Activated CD8-positive, alpha-beta memory T cell treated with anti-CD3 and anti-CD28 coated beads, Interleukin-2, amount 10 ng/mL, durations not matched to agents 7 days and 5 days (primary cell): ENCODE measurements around the gene ABO. TPM values are rescaled to one million over a fixed set of nuclear protein-coding genes. Genes with fewer than 3 reads are reported as not detected.

Experiments used
- ATAC-seq: fragments of 150-1000 bp; cut with Tn5 transposase; one replicate; pipeline ENCODE4 v1.10.0; 2021; ENCODE audit warnings: moderate library complexity
- CTCF ChIA-PET: fragments of 350-600 bp; sonication (Branson Sonifier 250); formaldehyde crosslinking; loops from one replicate; lab custom pipeline; 2021; ENCODE audit warnings: antibody characterized with exemption; lab: Charles Lee
- DNase-seq: peaks from one replicate; pipeline ENCODE4 v3.0.0-alpha.2; 2020
- H3K27ac Mint-ChIP-seq: one replicate; pipeline ENCODE4 v1.8.0; 2021; ENCODE audit warnings: mild to moderate bottlenecking, mixed read lengths
- H3K27me3 Mint-ChIP-seq: one replicate; pipeline ENCODE4 v1.8.0; 2021; ENCODE audit warnings: mixed read lengths
- H3K36me3 Mint-ChIP-seq: one replicate; pipeline ENCODE4 v1.8.0; 2021; ENCODE audit warnings: mild to moderate bottlenecking, mixed read lengths
- H3K4me1 Mint-ChIP-seq: one replicate; pipeline ENCODE4 v1.8.0; 2021; ENCODE audit warnings: mixed read lengths
- H3K4me3 Mint-ChIP-seq: one replicate; pipeline ENCODE4 v1.8.0; 2021; ENCODE audit warnings: mild to moderate bottlenecking, moderate library complexity, mixed read lengths
- H3K9me3 Mint-ChIP-seq: one replicate; pipeline ENCODE4 v1.8.0; 2022; ENCODE audit warnings: low read depth, mixed read lengths
- total RNA-seq, 2 experiments: library from RNA; stranded (reverse); gene quantifications; one replicate each; pipeline ENCODE4 v1.2.3, GENCODE V29; 2021

ABO gene
- total RNA-seq, 2 experiments from 2014 or later: not detected

DNA sequence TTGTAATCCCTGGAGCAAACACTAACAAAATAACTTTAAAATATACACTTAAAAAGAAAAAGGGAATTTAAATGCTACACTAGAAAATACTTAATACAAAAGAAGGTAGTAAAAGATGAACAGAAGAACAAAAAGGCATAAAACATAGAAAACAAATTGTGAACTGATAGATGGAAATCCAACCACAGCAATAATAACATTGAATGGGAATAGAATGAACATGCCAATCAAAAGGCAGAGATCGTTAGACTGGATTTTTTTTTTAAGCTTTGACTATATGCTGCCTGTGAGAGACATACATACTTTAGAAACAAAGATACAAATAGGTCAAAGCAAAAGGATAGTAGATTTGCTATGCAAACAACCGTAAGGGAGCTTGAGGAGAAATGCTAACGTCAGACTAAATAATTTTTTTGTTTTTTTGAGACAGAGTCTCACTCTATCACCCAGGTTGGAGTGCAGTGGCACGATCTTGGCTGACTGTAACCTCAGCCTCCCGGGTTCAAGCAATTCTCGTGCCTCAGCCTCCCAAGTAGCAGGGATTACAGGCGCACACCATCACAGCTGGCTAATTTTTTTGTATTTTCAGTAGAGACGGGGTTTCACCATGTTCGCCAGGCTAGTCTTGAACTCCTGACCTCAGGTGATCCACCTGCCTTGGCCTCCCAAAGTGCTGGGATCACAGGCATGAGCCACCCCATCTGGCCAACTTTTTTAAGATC is 6.5 kb downstream of the ABO start:
- Mint-ChIP-seq H3K27me3 (peaks cover 55% of the 10 kb centered on the region), H3K4me1 (no peaks in the 10 kb centered on the region), H3K4me3 (no peak overlapping the region), H3K27ac (no peak overlapping the region), H3K36me3 (no peaks in the 10 kb centered on the region), H3K9me3 (no peaks in the 10 kb centered on the region)
- peak; percentile 12 for DNase-seq
- CTCF ChIA-PET: interaction anchor here (1.0 kb wide), 1 partner anchor 30 kb away, joined by 3 read pairs; no protein-coding TSS in a partner anchor
- no peak for ATAC-seq

DNA sequence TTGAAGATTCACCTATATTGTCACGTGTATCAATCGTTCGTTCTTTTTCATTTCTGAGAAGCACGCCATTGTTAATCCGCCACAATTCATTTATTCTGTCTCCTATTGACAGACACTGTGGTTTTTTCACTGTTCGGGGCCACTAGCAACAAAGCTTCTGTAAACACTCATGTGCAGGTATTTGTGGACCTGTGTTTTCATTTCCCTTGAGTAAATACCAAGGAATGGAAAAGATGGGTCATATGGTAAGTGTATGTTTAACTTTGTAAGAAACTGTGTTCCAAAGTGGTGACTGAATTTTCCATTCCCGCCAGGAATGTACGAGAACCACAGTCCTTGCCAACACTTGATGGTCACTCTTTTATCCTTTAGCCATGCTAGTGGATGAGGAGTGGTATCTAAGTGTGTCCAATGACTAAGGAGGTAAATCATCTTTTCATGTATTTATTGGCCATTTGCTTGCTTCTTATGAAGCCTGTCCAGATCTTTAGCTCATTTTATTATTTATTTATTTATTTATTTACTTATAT is 10.7 kb downstream of the ABO start:
- ATAC-seq: no peak
- H3K9me3 Mint-ChIP-seq: no peaks in the 10 kb centered on the region
- no peak for DNase-seq
- no peaks in the 10 kb centered on the region for H3K4me1 Mint-ChIP-seq
- no peak overlapping the region for H3K27ac Mint-ChIP-seq
- no peak overlapping the region for H3K4me3 Mint-ChIP-seq
- CTCF ChIA-PET: no interaction called here
- H3K36me3 Mint-ChIP-seq: no peaks in the 10 kb centered on the region
- peaks cover 27% of the 10 kb centered on the region for H3K27me3 Mint-ChIP-seq

DNA sequence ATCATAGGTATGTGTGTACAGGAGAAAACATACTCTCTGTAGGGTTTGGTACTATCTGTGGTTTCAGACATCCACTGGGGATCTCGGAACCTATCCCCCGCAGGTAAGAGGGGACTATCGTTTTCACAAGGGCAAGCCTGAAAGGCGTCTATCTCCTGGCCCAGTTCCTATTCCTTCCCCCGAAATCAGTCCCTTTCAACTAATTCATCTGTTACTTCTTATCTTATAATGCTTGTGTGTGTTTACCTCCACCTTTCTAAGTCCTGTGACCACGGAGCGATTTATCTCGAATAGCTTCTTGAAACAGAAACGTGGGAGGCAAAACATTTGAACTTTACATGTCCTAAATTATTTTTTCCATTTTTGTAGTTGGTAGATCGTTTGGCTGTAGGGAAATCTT is 11.4 kb downstream of the ABO start:
- ATAC-seq: no peak
- Mint-ChIP-seq H3K9me3 (no peaks in the 10 kb centered on the region), H3K27ac (no peak overlapping the region), H3K4me3 (no peak overlapping the region), H3K27me3 (peaks cover 22% of the 10 kb centered on the region), H3K4me1 (no peaks in the 10 kb centered on the region), H3K36me3 (no peaks in the 10 kb centered on the region)
- no peak for DNase-seq
- CTCF ChIA-PET: no interaction called here

DNA sequence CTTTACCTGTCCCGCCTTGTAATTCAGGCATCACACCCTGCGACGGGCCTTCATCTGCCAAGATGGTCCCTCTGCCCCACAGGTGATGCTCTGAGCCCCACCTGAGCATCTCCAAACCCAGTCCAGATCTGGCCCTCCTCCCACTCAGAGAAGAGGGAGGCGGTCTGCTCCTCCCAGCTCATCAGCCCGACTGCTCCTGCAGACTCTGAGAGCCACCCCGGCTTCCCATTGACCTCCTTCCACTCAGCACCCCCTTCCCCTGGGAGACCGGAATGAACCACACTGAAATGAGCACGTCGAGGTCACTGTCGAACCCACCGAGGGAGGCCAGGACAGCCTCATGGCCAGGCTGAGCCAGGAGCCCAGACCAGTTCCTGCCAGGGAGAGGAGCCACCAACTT is 12.8 kb downstream of the ABO start:
- Mint-ChIP-seq H3K27ac (no peak overlapping the region), H3K4me3 (no peak overlapping the region), H3K36me3 (no peaks in the 10 kb centered on the region), H3K4me1 (no peaks in the 10 kb centered on the region), H3K27me3 (peaks cover 15% of the 10 kb centered on the region), H3K9me3 (no peaks in the 10 kb centered on the region)
- CTCF ChIA-PET: no interaction called here
- ATAC-seq (no peak), DNase-seq (no peak)

DNA sequence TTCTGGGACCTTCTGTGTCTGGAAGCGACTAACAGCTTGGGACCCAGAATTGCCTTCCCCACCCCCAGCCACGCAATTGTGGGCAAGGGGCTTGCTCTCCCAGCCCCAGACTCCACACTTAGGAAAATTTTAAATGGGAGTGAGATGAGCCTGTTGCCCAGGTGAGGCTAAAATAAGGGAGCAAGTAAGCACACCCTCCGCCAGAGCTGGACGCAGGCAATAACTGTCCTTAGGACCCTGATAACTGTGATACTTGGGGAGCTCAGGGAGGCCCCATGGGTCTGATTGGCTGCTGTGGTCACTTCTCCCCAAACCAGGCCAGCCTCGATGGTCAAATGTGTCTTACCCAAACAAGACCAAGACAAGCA is 13.3 kb downstream of the ABO start:
- Mint-ChIP-seq H3K4me1 (no peaks in the 10 kb centered on the region), H3K27me3 (peaks cover 13% of the 10 kb centered on the region), H3K27ac (no peak overlapping the region), H3K36me3 (no peaks in the 10 kb centered on the region), H3K9me3 (no peaks in the 10 kb centered on the region), H3K4me3 (no peak overlapping the region)
- CTCF ChIA-PET: interaction anchor here (0.7 kb wide), 1 partner anchor 225 kb away, joined by 3 read pairs; no protein-coding TSS in a partner anchor
- ATAC-seq (no peak), DNase-seq (no peak)

DNA sequence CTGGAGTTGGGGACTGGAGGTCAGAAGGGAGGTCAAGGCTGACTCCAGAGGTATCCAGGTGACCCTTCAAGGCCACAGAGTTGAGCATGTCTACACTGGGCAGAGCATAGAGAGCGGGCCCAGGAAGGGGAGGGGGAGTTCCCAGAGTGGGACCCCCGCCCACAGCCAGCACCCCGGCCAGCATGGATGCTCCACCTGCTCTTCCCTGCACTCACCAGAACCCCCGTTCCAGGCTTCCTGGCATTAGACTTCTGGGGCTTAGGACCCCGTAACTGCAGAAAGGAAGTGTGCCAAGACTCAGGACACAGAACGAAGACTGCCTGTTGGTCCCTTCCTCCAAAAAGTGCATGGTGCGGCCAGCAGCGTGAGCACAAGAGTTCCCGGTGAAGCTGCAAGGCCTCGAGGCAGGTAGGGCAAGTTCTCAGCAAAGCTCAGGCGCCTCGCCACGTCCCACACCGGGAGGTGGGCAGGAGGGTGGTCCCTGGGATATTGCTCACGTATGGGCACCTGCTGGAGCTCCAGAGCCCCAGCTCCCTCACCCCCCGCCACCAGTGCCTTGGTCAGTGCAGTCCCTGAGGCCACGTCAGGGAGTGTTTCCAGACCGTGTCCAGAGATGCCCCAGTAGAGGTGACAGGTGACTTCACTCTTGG is 13.8 kb downstream of the ABO start:
- no peak overlapping the region for H3K27ac Mint-ChIP-seq

DNA sequence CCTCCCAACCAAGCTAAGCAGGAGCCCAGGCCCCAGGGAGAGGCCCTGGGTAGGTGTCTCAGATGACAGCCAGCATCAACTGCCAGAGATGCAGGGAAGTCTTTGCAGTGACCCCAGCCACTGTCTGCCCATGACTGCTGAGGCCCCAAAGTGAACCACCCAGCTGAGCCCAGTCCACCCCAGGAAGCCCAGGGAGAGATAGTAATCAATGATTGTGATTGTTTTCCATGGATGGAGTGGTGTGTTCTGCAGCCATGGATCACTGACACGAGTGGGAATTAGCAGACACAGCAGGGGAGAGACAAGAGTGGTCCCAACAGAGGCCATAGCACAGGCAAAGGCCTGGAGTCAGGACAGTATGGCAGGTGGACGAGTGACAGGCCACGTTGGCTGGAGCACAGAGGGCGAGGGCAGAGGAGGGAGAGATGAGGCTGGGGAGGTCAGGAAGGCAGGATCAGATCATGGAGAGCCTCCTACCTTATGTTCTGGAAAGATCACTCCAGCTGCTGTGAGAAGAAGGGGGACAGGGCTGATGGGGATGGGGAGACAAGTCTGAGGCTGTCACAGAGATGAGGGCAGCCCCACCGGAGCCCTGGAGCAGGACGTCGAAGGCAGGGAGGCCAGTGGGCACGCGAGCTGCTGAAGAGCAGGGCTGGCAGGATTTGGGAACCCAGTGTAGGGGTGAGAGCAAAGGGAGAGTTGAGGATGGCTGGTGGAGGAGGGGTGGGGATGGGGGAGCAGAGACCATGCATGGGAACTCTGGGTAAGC is 14.5 kb downstream of the ABO start:
- H3K9me3 Mint-ChIP-seq: no peaks in the 10 kb centered on the region
- CTCF ChIA-PET: no interaction called here
- ATAC-seq (no peak), DNase-seq (no peak)
- H3K36me3 Mint-ChIP-seq: no peaks in the 10 kb centered on the region
- H3K27me3 Mint-ChIP-seq: peaks cover 9% of the 10 kb centered on the region
- H3K4me3 Mint-ChIP-seq: no peak overlapping the region
- no peaks in the 10 kb centered on the region for H3K4me1 Mint-ChIP-seq
- H3K27ac Mint-ChIP-seq: no peak overlapping the region

More for the DNA sequence above, 13.8 kb downstream of the ABO start:
- Mint-ChIP-seq H3K4me3 (no peak overlapping the region), H3K36me3 (no peaks in the 10 kb centered on the region), H3K9me3 (no peaks in the 10 kb centered on the region), H3K4me1 (no peaks in the 10 kb centered on the region), H3K27me3 (peaks cover 9% of the 10 kb centered on the region)
- DNase-seq (no peak), ATAC-seq (no peak)
- CTCF ChIA-PET: interaction anchor here (0.7 kb wide), 1 partner anchor 225 kb away, joined by 3 read pairs; no protein-coding TSS in a partner anchor

DNA sequence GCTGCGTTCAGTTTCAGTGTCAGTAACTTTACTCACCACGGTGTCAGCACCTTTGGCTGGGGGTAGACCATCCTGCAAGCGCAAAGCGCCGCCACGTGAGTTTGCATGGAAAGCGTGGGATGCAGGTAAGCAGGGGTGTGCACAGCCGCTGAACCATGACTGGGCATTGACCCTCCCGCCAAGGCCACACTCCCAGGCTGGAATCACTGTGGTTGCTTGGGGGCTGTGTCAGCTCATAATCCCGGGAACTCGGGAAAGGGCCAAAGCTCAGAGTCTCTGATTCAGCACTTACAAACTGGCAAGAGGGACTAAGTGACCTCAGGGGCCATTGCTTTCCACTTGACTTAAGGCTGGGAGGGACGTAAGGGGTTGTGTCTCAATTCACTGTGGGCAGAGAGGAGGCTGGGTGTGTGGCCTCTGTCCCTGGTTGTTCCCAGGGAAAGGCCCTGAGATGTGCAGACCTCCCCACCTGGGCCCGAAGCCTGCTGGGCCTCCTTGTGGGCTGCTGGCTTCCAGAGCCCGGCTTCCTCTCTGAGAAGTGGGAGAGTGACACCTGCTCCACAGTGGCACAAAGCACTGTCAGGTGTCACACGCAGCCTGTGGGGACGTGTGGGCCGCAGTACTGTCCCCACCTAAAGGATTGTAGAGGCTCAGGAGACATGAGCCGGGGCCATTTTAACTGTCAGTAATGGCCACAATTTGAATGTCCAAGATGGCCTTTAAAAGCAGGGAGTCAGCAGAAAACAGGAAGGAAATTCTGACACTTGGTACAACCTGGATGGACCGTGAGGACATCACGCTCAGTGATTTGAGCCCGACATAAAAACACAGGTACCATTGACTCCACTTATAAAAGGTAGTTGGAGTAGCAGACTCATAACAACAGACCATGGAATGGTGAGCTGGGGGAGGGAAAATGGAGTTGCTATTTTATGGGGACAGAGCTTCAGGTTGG is 16.7 kb downstream of the ABO start:
- H3K36me3 Mint-ChIP-seq: no peaks in the 10 kb centered on the region
- peaks cover 5% of the 10 kb centered on the region for H3K27me3 Mint-ChIP-seq
- CTCF ChIA-PET: no interaction called here
- no peak overlapping the region for H3K27ac Mint-ChIP-seq
- ATAC-seq (no peak), DNase-seq (no peak)
- H3K9me3 Mint-ChIP-seq: no peaks in the 10 kb centered on the region
- H3K4me1 Mint-ChIP-seq: no peaks in the 10 kb centered on the region
- H3K4me3 Mint-ChIP-seq: no peak overlapping the region

DNA sequence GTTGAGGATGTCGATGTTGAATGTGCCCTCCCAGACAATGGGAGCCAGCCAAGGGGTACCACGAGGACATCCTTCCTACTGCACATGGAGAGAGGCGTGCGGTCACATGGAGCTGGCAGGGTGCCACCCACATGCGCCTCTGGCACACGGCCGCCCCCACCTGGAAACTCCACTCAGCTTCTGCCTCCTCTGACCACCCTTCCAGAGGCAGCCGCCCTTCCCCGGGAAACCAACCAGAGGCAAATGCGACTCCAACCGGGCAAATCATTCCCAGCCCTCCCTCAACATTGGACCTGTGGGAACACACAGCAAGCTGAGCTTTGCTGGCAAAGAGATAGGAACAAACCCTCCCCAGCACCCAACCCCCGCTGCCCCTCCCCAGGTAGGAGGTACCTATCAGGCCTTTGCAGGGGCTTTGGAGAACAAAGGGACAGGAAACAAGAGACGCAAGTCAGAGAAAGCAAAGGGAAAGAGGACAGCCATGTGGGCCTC is 17.5 kb downstream of the ABO start:
- DNase-seq (no peak), ATAC-seq (no peak)
- CTCF ChIA-PET: no interaction called here
- Mint-ChIP-seq H3K4me1 (no peaks in the 10 kb centered on the region), H3K27ac (no peak overlapping the region), H3K4me3 (no peak overlapping the region), H3K9me3 (no peaks in the 10 kb centered on the region), H3K36me3 (no peaks in the 10 kb centered on the region), H3K27me3 (peaks cover 13% of the 10 kb centered on the region)

DNA sequence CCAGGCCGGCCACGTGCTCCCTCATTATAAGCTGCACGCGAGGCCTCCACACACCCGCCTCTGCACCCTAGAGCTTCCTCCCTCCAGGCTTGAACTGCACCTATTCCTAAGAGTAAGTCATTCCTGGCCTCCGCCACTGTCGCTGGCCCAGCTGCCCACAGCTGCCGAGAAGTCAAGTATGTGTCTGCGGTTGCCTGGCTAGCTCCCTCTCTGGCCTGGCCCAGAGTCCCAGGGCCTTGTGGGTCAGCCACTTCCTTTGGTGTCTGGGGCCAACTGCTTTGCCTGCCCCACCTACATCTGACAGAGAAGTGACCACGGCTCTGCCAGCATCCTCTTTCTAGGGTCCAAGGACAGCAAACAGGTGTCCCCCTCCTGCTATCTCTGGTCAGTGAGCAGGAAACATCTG is 18.3 kb downstream of the ABO start:
- no peaks in the 10 kb centered on the region for H3K36me3 Mint-ChIP-seq
- CTCF ChIA-PET: interaction anchor here (0.8 kb wide), 1 partner anchor 13 kb away, joined by 3 read pairs; no protein-coding TSS in a partner anchor
- H3K4me3 Mint-ChIP-seq: no peak overlapping the region
- no peak overlapping the region for H3K27ac Mint-ChIP-seq
- ATAC-seq (no peak), DNase-seq (no peak)
- H3K9me3 Mint-ChIP-seq: no peaks in the 10 kb centered on the region
- peaks cover 7% of the 10 kb centered on the region for H3K27me3 Mint-ChIP-seq
- no peaks in the 10 kb centered on the region for H3K4me1 Mint-ChIP-seq

DNA sequence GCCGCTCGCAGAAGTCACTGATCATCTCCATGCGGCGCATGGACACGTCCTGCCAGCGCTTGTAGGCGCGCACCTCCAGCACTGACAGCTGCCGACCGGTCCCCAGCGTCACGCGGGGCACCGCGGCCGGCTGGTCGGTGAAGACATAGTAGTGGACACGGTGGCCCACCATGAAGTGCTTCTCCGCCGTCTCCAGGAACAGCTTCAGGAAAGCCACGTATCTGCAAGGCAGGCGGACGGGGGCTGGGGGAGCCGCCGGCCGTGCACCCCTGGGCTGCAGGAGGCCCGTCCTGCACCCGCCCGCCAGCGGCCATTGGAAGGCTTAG is 18.9 kb downstream of the ABO start:
- Mint-ChIP-seq H3K36me3 (no peaks in the 10 kb centered on the region), H3K4me3 (no peak overlapping the region), H3K27ac (no peak overlapping the region), H3K4me1 (no peaks in the 10 kb centered on the region), H3K27me3 (peaks cover 7% of the 10 kb centered on the region), H3K9me3 (no peaks in the 10 kb centered on the region)
- DNase-seq: no peak
- CTCF ChIA-PET: interaction anchor here (0.6 to 0.8 kb wide), 2 partner anchors 13 to 308 kb away, joined by 3 read pairs; no protein-coding TSS in a partner anchor
- ATAC-seq: no peak

DNA sequence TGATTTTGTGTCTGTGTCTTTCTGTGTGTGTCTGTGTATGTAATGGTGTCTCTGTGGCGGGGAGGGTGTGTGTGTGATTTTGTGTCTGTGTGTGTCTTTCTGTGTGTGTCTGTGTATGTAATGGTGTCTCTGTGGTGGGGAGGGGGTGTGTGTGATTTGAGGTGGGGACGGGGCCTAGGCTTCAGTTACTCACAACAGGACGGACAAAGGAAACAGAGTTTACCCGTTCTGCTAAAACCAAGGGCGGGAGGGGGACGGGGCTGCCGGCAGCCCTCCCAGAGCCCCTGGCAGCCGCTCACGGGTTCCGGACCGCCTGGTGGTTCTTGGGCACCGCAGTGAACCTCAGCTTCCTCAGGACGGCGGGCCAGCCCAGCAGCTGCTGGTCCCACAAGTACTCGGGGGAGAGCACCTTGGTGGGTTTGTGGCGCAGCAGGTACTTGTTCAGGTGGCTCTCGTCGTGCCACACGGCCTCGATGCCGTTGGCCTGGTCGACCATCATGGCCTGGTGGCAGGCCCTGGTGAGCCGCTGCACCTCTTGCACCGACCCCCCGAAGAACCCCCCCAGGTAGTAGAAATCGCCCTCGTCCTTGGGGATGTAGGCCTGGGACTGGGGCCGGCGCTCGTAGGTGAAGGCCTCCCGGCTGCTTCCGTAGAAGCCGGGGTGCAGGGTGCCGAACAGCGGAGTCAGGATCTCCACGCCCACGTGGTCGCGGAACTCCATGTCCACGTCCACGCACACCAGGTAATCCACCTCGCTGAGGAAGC is 19.4 kb downstream of the ABO start:
- H3K27me3 Mint-ChIP-seq: peaks cover 8% of the 10 kb centered on the region
- H3K4me3 Mint-ChIP-seq: no peak overlapping the region
- H3K4me1 Mint-ChIP-seq: no peaks in the 10 kb centered on the region
- CTCF ChIA-PET: interaction anchor here (0.6 kb wide), 1 partner anchor 308 kb away, joined by 3 read pairs; no protein-coding TSS in a partner anchor
- H3K36me3 Mint-ChIP-seq: no peaks in the 10 kb centered on the region
- no peak for DNase-seq
- H3K9me3 Mint-ChIP-seq: no peaks in the 10 kb centered on the region
- ATAC-seq: no peak
- no peak overlapping the region for H3K27ac Mint-ChIP-seq
